Activated CD4-positive, alpha-beta memory T cell treated with anti-CD3 and anti-CD28 coated beads for 36 hours (primary cell): Measurements from ENCODE around the gene ARHGEF19. TPM values are rescaled to one million over a fixed set of nuclear protein-coding genes. Genes with fewer than 3 reads are reported as not detected.

Source experiments
- CTCF ChIA-PET: fragments of 350-600 bp; sonication (Branson Sonifier 250); formaldehyde crosslinking; loops from one replicate; lab custom pipeline; 2021; ENCODE audit warnings: antibody characterized with exemption, inconsistent platforms; lab: Charles Lee
- POLR2A ChIA-PET: fragments of 350-600 bp; sonication (Branson Sonifier 250); formaldehyde crosslinking; loops from one replicate; lab custom pipeline; 2021; ENCODE audit warnings: antibody characterized with exemption; lab: Charles Lee
- DNase-seq: peaks from one replicate; pipeline ENCODE4 v3.0.0-alpha.2; 2020
- H3K27ac Mint-ChIP-seq: one replicate; pipeline ENCODE4 v1.8.0; 2021; ENCODE audit warnings: mixed read lengths
- H3K27me3 Mint-ChIP-seq: one replicate; pipeline ENCODE4 v1.8.0; 2021; ENCODE audit warnings: mixed read lengths
- H3K36me3 Mint-ChIP-seq: one replicate; pipeline ENCODE4 v1.8.0; 2021; ENCODE audit warnings: mixed read lengths
- H3K4me1 Mint-ChIP-seq: one replicate; pipeline ENCODE4 v1.8.0; 2021; ENCODE audit warnings: low read depth, mixed read lengths
- H3K4me3 Mint-ChIP-seq: one replicate; pipeline ENCODE4 v1.8.0; 2021; ENCODE audit warnings: mild to moderate bottlenecking, mixed read lengths
- H3K9me3 Mint-ChIP-seq: one replicate; pipeline ENCODE4 v1.8.0; 2021; ENCODE audit warnings: mixed read lengths
- intact Hi-C: fragments of 100-400 bp; cut with micrococcal nuclease; formaldehyde crosslinking; loops from one replicate; pipeline ENCODE4 v1.15.1; 2023
- total RNA-seq, 2 experiments: library from RNA; stranded (reverse); gene quantifications; one replicate each; pipeline ENCODE4 v1.2.3, GENCODE V29; 2021

ARHGEF19 gene
- total RNA-seq, 2 experiments from 2014 or later: 7.0 to 7.1 TPM

DNA sequence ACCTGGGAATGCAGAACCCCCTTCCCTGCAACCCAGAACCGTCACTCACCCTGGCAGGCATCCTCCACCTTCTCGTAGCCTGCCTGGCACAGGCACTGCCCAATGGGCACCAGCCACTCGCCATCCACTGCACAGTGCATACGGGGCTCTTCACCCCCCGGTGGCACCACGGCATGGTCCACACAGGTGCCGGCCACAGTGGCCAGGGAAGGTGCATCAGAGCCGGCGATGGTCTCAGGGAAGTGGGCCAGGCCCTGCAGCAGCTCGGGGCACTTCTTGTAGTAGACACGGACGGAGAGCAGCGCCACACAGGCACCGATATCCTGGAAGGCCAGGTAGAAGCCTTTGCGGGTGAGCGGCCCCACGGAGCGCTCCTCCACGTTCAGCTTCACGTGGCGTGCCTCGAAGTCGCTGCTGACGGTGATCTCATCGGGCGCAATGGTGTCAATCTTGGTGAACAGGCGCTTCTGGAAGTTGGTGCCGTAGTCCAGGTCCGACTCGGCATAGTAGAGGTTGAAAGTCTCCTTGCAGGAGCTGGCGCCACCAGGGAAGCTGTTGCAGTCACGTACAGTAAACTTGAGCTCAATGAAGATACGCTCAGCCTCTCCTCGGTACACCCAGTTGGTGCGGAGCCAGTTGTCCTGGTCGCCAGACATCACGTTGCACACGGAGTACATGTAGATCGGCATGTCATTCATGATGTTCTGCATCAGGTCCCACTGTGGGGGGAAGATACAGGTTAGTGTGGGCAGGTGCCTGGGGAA, 63.9 kb downstream of the ARHGEF19 start:
- H3K27ac Mint-ChIP-seq: no peak overlapping the region
- no peak for DNase-seq
- no peaks in the 10 kb centered on the region for H3K4me1 Mint-ChIP-seq
- intact Hi-C loops: no loop called here
- peaks cover 3% of the 10 kb centered on the region for H3K27me3 Mint-ChIP-seq
- no peak overlapping the region for H3K4me3 Mint-ChIP-seq
- POLR2A ChIA-PET: no interaction called here
- CTCF ChIA-PET: no interaction called here
- no peaks in the 10 kb centered on the region for H3K36me3 Mint-ChIP-seq
- no peaks in the 10 kb centered on the region for H3K9me3 Mint-ChIP-seq

Other genes starting within 250 kb of the ARHGEF19 start
- gene ZBTB17, start 236.6 kb downstream of the ARHGEF19 start, total RNA-seq: 10 to 100 TPM; 52.7 to 58.8 TPM
- not detected for gene SRARP, start 208.4 kb downstream of the ARHGEF19 start, total RNA-seq
- gene HSPB7, start 194.6 kb downstream of the ARHGEF19 start, total RNA-seq: not detected
- gene CLCNKA, start 190.6 kb downstream of the ARHGEF19 start, total RNA-seq: not detected
- not detected for gene CLCNKB, start 168.9 kb downstream of the ARHGEF19 start, total RNA-seq
- under 1 TPM in 1 of 2 experiments, not detected in 1; 0.33 TPM for gene FAM131C, start 139.0 kb downstream of the ARHGEF19 start, total RNA-seq
- gene EPHA2, start 56.6 kb downstream of the ARHGEF19 start, total RNA-seq: under 1 TPM; 0.22 to 0.33 TPM
- gene CPLANE2, start 24.5 kb upstream of the ARHGEF19 start, total RNA-seq: 1 to 10 TPM; 3.9 to 5.0 TPM
- gene FBXO42, start 139.8 kb upstream of the ARHGEF19 start, total RNA-seq: 10 to 100 TPM; 12.0 to 13.6 TPM
- 100 to 1,000 TPM; 185 to 191 TPM for gene SZRD1, start 154.6 kb upstream of the ARHGEF19 start, total RNA-seq
- gene SPATA21, start 224.8 kb upstream of the ARHGEF19 start, total RNA-seq: not detected
- 10 to 100 TPM; 76.4 to 82.0 TPM for gene NECAP2, start 228.1 kb upstream of the ARHGEF19 start, total RNA-seq